Stomach (tissue), 9 donors: Measurements from ENCODE around the gene CTBS. TPM values are rescaled to one million over a fixed set of nuclear protein-coding genes. Genes with fewer than 3 reads are reported as not detected.

Source experiments
- DNase-seq, 2 donors: peaks; one replicate each; pipeline versions ENCODE4 v3.0.0 to v3.0.0-alpha.2; 2013 to 2019
- H3K27ac ChIP-seq, 5 donors: fragments of 200-600 bp in 4 of 5; sonication (generic) in 4 of 5; one replicate each; pipeline ENCODE4 v1.5.1; 2013 to 2019; ENCODE audit warnings: mild to moderate bottlenecking in 1 of 5, moderate library complexity in 1 of 5
- H3K27me3 ChIP-seq, 3 donors: fragments of 200-600 bp; sonication (generic); one replicate each; pipeline ENCODE4 v1.5.1; 2017 to 2019; ENCODE audit warnings: mixed run types in 1 of 3
- H3K36me3 ChIP-seq, 4 donors: fragments of 200-600 bp; sonication (generic); 1 replicate in 3 of 4; 2 replicates in 1 of 4; pipeline ENCODE4 v1.5.1; 2016 to 2019
- H3K4me1 ChIP-seq, 4 donors: fragments of 200-600 bp; sonication (generic); one replicate each; pipeline ENCODE4 v1.5.1; 2016 to 2019
- H3K4me3 ChIP-seq, 4 donors: fragments of 200-600 bp; sonication (generic) in 3 of 4; one replicate each; pipeline ENCODE4 v1.5.1; 2016 to 2019; ENCODE audit warnings: mild to moderate bottlenecking in 1 of 4
- H3K9me3 ChIP-seq, 4 donors: fragments of 200-600 bp; sonication (generic); one replicate each; pipeline ENCODE4 v1.5.1; 2016 to 2019
- CTCF ChIP-seq, 7 experiments: fragments of 450-650 bp in 4 of 7; fragments of 200-600 bp in 3 of 7; sonication (generic) in 3 of 7; IDR thresholded peaks; one replicate each; pipeline ENCODE4 v1.5.1; 2016 to 2019; ENCODE audit warnings: antibody characterized with exemption in 7 of 7, control low read depth in 2 of 7, mild to moderate bottlenecking in 1 of 7
- EP300 ChIP-seq: sonication (generic); formaldehyde crosslinking; IDR thresholded peaks from one replicate; pipeline ENCODE4 v1.6.1; 2017; ENCODE audit warnings: antibody characterized with exemption
- POLR2A ChIP-seq, 4 donors: fragments of 450-650 bp; IDR thresholded peaks; one replicate each; pipeline ENCODE4 v1.6.1; 2016; ENCODE audit warnings: antibody characterized with exemption in 4 of 4, control low read depth in 2 of 4, mild to moderate bottlenecking in 1 of 4, moderate library complexity in 1 of 4
- POLR2AphosphoS5 ChIP-seq, 3 donors: sonication (generic); formaldehyde crosslinking; IDR thresholded peaks; one replicate each; pipeline ENCODE4 v1.6.1; 2016; ENCODE audit warnings: antibody characterized with exemption in 3 of 3
- WGBS, 5 donors: extraction: QIAGEN DNeasy Blood & Tissue Kit in 3 of 5; methylation state at CpG; one replicate each; pipeline versions ENCODE4 v1.1.5 to v1.1.7; 2013 to 2018; 5-methylcytosine and 5-hydroxymethylcytosine counted together
- intact Hi-C: fragments of 100-400 bp; cut with DNase I; formaldehyde crosslinking; loops from one replicate; pipeline ENCODE4 v1.15.1; 2023; ENCODE audit warnings: low total_unique reads
- polyA plus RNA-seq, 3 donors: library from polyadenylated mRNA; stranded (reverse); fragments of 200-250 nt; gene quantifications; one replicate each; pipeline ENCODE4 v1.2.3, GENCODE V29; 2013
- total RNA-seq, 5 donors: library from RNA; depleted of rRNA; stranded (reverse); fragments of >200 nt; gene quantifications; one replicate each; pipeline versions ENCODE4 v1.1.0 to v1.2.3, GENCODE V29; 2014 to 2016
- donor health status: healthy with polysubstance abuse.
- donor health status: Bipolar disorder and iron deficiency.
- donor health status: healthy.

Gene CTBS
- total and polyA plus RNA-seq, 8 donors: 4.0 to 19.5 (median 7.8) TPM

GRCh38 chr1:84538599-84538998 lies 35.6 kb downstream of the CTBS start:
- intact Hi-C loops: no loop called here
- no peaks in the 10 kb centered on the region for H3K4me1 ChIP-seq
- no peak for DNase-seq
- TF ChIP-seq EP300: no peak
- TF ChIP-seq POLR2AphosphoS5 (IDR thresholded peaks at IDR 0.05): no peak
- no peak for TF ChIP-seq CTCF (IDR thresholded peaks at IDR 0.05)
- TF ChIP-seq POLR2A (IDR thresholded peaks at IDR 0.05): no peak
- no peak overlapping the region for H3K4me3 ChIP-seq
- peaks cover 0 to 9% (median 2%) of the 10 kb centered on the region in 4 donors for H3K36me3 ChIP-seq
- no peak overlapping the region for H3K27ac ChIP-seq
- H3K9me3 ChIP-seq: no peaks in the 10 kb centered on the region
- no peaks in the 10 kb centered on the region for H3K27me3 ChIP-seq

GRCh38 chr1:84525779-84526178 lies 48.5 kb downstream of the CTBS start:
- H3K36me3 ChIP-seq: no peaks in the 10 kb centered on the region
- no peak overlapping the region for H3K4me3 ChIP-seq
- TF ChIP-seq EP300 (no peak), POLR2A (IDR thresholded peaks at IDR 0.05) (no peak), CTCF (IDR thresholded peaks at IDR 0.05) (no peak), POLR2AphosphoS5 (IDR thresholded peaks at IDR 0.05) (no peak)
- intact Hi-C loops: no loop called here
- H3K27me3 ChIP-seq: no peaks in the 10 kb centered on the region
- H3K27ac ChIP-seq: no peak overlapping the region
- H3K4me1 ChIP-seq: no peaks in the 10 kb centered on the region
- H3K9me3 ChIP-seq: peaks cover 0 to 4% (median 0%) of the 10 kb centered on the region in 4 donors
- 73 to 84% (median 75%) methylated on average over 1 of the region's 1 CpG for WGBS, 5 donors
- no peak for DNase-seq

- Histone ChIP-seq H3K4me1 (no peaks in the 10 kb centered on the region), H3K27ac (no peak overlapping the region), H3K9me3 (peaks cover 0 to 4% (median 0%) of the 10 kb centered on the region in 4 donors), H3K4me3 (no peak overlapping the region), H3K27me3 (no peaks in the 10 kb centered on the region), H3K36me3 (no peaks in the 10 kb centered on the region)
- intact Hi-C loops: no loop called here
- TF ChIP-seq CTCF (IDR thresholded peaks at IDR 0.05): no peak
- TF ChIP-seq POLR2A (IDR thresholded peaks at IDR 0.05): no peak
- no peak for TF ChIP-seq POLR2AphosphoS5 (IDR thresholded peaks at IDR 0.05)
- TF ChIP-seq EP300: no peak
- DNase-seq: no peak
Observed at GRCh38 chr1:84524590-84524989, 49.6 kb downstream of the CTBS start.

- intact Hi-C loops: no loop called here
Observed at GRCh38 chr1:84510668-84511067, 63.6 kb downstream of the CTBS start.

More at GRCh38 chr1:84510668-84511067, 63.6 kb downstream of the CTBS start:
- TF ChIP-seq POLR2A (IDR thresholded peaks at IDR 0.05) (no peak), CTCF (IDR thresholded peaks at IDR 0.05) (no peak), EP300 (no peak), POLR2AphosphoS5 (IDR thresholded peaks at IDR 0.05) (no peak)
- H3K9me3 ChIP-seq: peaks cover 0 to 9% (median 0%) of the 10 kb centered on the region in 4 donors
- 81 to 86% (median 82%) methylated on average over 3 of the region's 3 CpGs for WGBS, 5 donors
- H3K4me3 ChIP-seq: no peak overlapping the region
- peaks cover 0 to 5% (median 0%) of the 10 kb centered on the region in 4 donors for H3K36me3 ChIP-seq
- no peak overlapping the region for H3K27ac ChIP-seq
- H3K4me1 ChIP-seq: peaks cover 0 to 11% (median 7%) of the 10 kb centered on the region in 4 donors
- DNase-seq: no peak
- H3K27me3 ChIP-seq: no peaks in the 10 kb centered on the region
